HG02981 (cell line): ENCODE results near the gene MUS81.
"Not testable (repeated sequence)": the region's sequence is repeated elsewhere in the genome, so short reads cannot be mapped to it uniquely, and the experiment has no call there.

ENCODE experiments used
- ATAC-seq: cut with Tn5 transposase; IDR thresholded peaks from one replicate; pipeline ENCODE4 v1.9.1; 2021; ENCODE audit warnings: mild to moderate bottlenecking, moderate library complexity; ENCODE audit not compliant: unreplicated experiment

MUS81 gene

GRCh38 chr11:65847746-65848145, 12.5 kb upstream of the MUS81 start:
- ATAC-seq, result no peak

- not testable (repeated sequence) for ATAC-seq
Measured at GRCh38 chr11:65848693-65849092, 11.5 kb upstream of the MUS81 start.

GRCh38 chr11:65849366-65849765, 10.9 kb upstream of the MUS81 start:
- ATAC-seq, result no peak

GRCh38 chr11:65849771-65850216, 10.4 kb upstream of the MUS81 start:
- no peak for ATAC-seq

GRCh38 chr11:65850217-65851082, 9.8 kb upstream of the MUS81 start:
- no peak for ATAC-seq

- ATAC-seq, result no peak
Measured at GRCh38 chr11:65851083-65851579, 9.1 kb upstream of the MUS81 start.

- ATAC-seq, result no peak
Measured at GRCh38 chr11:65851811-65852507, 8.3 kb upstream of the MUS81 start.

GRCh38 chr11:65852508-65853245, 7.6 kb upstream of the MUS81 start:
- ATAC-seq, result no peak

GRCh38 chr11:65853246-65853979, 6.8 kb upstream of the MUS81 start:
- no peak for ATAC-seq

GRCh38 chr11:65854161-65854592, 6.1 kb upstream of the MUS81 start:
- ATAC-seq, result no peak

- no peak for ATAC-seq
Measured at GRCh38 chr11:65854852-65855837, 5.1 kb upstream of the MUS81 start.

GRCh38 chr11:65855927-65856363, 4.3 kb upstream of the MUS81 start:
- no peak for ATAC-seq

- ATAC-seq, result peak; percentile 24
Measured at GRCh38 chr11:65856689-65857499, 3.3 kb upstream of the MUS81 start.

- ATAC-seq, result no peak
Measured at GRCh38 chr11:65857500-65857852, 2.8 kb upstream of the MUS81 start.

- ATAC-seq, result peak; percentile 46
Measured at GRCh38 chr11:65857853-65858680, 2.2 kb upstream of the MUS81 start, which contains the start of gene CFL1. CFL1 (minus strand) TSS chr11:65858180; CDS start chr11:65858099, 81 bp downstream.

GRCh38 chr11:65858681-65859087, 1.5 kb upstream of the MUS81 start:
- ATAC-seq, result no peak

- ATAC-seq, result peak; percentile 51
Measured at GRCh38 chr11:65859095-65859811, 980 bp upstream of the MUS81 start.
